Astrocyte of the spinal cord (primary cell): ENCODE data around the gene LILRB5.

ENCODE experiments used
- DNase-seq: peaks from one replicate; pipeline ENCODE4 v3.0.0; 2011; ENCODE audit warnings: low read depth, low spot score
- H3K4me3 ChIP-seq: 2 replicates; pipeline ENCODE4 v1.5.1; 2011; ENCODE audit warnings: low read depth, mild to moderate bottlenecking, low read length, moderate library complexity
- CTCF ChIP-seq: IDR thresholded peaks from 2 replicates; pipeline ENCODE4 v1.5.1; 2012; ENCODE audit warnings: low read depth, mild to moderate bottlenecking, low read length, inconsistent platforms
- in situ Hi-C: cut with HindIII; loops from 2 replicates; pipeline ENCODE4 v1.10.0; 2017; ENCODE audit warnings: low sequenced_read_pairs

The LILRB5 gene

GRCh38 chr19:54256250-54257115, 590 bp downstream of the LILRB5 start:
- in situ Hi-C loops, result no loop called here
- no peak for DNase-seq
- H3K4me3 ChIP-seq, result no peak overlapping the region
- no peak for TF ChIP-seq CTCF

- in situ Hi-C loops, result no loop called here
- no peak overlapping the region for H3K4me3 ChIP-seq
- no peak for DNase-seq
- no peak for TF ChIP-seq CTCF
These were observed 1.8 kb downstream of the LILRB5 start for GRCh38 chr19:54255105-54255775.

DNA sequence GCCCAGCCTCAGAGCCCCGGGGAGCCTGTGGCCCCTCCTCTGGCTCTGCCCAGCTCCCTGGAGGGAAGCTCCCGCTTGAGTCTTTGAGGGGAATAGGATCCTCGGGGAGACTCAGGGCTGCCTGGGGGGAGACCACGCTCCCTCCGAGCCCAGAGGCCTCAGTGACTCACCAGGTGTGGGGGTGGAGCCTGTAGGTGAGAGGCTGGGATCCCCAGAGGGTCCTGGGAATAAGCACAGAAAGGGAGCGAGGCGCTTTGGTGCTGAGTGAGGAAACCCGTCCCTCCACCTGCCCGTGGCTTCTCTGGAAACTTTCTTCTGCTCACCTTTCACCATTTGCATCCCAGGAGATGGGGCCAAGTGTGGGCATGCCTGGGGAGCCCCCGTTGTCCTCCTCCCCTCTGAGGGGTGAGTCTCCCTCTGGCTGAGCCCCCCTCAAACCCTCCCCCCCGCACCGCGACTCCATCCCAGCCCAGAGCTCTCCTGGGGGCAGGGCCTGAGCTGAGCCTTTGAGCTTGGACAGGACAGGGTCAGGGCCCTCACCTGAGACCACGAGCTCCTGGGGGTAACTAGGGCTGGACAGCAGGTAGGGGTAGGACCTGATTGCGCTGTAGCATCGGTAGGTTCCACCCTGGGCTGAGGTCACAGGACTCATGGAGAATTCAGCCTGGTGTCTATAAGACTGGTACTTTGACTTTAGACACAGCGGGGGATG, 2.7 kb downstream of the LILRB5 start:
- no peak for DNase-seq
- in situ Hi-C loops, result no loop called here
- no peak overlapping the region for H3K4me3 ChIP-seq
- no peak for TF ChIP-seq CTCF

GRCh38 chr19:54253331-54254194, 3.5 kb downstream of the LILRB5 start:
- no peak for DNase-seq
- H3K4me3 ChIP-seq, result no peak overlapping the region
- in situ Hi-C loops, result no loop called here
- TF ChIP-seq CTCF, result no peak

GRCh38 chr19:54252845-54253244, 4.2 kb downstream of the LILRB5 start:
- no peak overlapping the region for H3K4me3 ChIP-seq
- DNase-seq, result no peak
- no peak for TF ChIP-seq CTCF
- in situ Hi-C loops, result no loop called here

- in situ Hi-C loops, result no loop called here
- no peak for DNase-seq
- no peak for TF ChIP-seq CTCF
These were observed 4.8 kb downstream of the LILRB5 start for GRCh38 chr19:54252243-54252642.

More at GRCh38 chr19:54252243-54252642, 4.8 kb downstream of the LILRB5 start:
- H3K4me3 ChIP-seq, result no peak overlapping the region
